ENCODE measurements around the gene OR5T1.

Gene OR5T1

DNA sequence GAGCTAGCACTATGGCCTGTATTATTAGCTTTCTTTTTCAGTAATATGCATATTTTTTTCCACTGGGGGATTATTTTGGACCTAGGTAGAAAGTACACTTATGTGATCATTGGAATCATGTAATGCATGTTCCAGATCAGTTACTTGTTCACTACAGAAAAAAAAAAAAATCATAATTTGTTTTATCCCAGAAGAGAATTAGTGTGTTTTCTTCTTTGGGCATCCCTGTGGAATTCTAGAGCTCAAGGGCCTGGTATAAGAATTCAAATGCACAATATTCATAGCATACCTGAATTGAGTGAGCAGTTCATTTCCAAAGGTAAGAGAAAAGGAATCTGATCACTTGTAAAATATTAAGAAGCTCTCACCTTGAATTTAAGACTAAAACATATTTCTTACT is at the start of gene OR5T1:
Gene OR5T1, plus strand, starts transcription at position 301 of the 400 bp plus-strand sequence. CDS start 1,485 bp downstream, outside the sequence.
- no peak for DNase-seq (ENCODE audit: low read depth in 2 of 2)

DNA sequence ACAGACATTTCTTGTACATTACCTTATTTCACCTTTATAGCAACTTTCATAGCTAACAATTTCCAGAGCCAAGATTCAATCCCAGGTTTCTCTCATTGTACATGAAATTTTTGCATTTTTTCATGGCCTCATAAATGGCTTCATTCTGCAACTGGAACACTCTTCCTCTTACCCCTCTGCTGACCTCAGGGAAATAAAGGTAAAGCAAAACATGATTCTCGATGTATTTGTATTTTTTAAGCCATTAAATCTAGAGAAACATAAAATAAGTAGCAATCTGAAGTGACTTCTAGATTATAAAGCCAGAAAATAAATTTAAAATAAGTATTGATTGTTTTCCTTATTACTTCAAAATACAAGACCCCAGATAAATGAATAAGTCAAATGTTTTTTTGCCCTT is 39.8 kb upstream of the OR5T1 start, which contains the start of gene OR5T2:
Gene OR5T2, minus strand, starts transcription at position 101 of the 400 bp plus-strand sequence. CDS start 1,193 bp downstream, outside the sequence.
- DNase-seq (ENCODE audit: low read depth in 2 of 2) = no peak

- DNase-seq (ENCODE audit: low read depth in 2 of 2) = no peak
These were observed 22.0 kb upstream of the OR5T1 start, which contains the start of gene OR5T3 for GRCh38 chr11:56251954-56252353. OR5T3 (plus strand) TSS chr11:56252254; CDS start chr11:56252254, 0 bp downstream.

- no peak for DNase-seq (ENCODE audit: low read depth in 2 of 2)
These were observed 2.9 kb upstream of the OR5T1 start for GRCh38 chr11:56271092-56271491.

DNA sequence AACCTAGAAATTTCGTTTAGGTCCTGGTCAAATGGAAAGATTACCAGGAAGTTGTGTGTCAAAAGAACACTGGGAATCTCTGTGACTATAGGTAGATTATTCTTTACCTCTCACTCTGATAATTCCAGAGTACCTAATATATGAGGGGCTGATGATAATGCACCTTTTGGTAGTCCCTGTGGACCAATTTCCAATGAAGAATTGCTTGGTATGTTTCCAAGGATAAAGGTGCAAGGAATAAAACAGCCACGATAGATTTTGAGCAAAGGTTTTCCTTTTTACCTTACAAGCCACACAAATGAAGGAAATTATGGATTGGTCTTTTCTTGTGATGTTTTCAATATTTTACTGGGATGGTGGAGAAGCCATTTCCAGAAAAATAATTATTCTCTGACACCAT is 18.2 kb downstream of the OR5T1 start, which contains the start of gene OR8H1:
Gene OR8H1, minus strand, starts transcription at position 101 of the 400 bp plus-strand sequence. CDS start 1,192 bp downstream, outside the sequence.
- no peak for DNase-seq (ENCODE audit: low read depth in 2 of 2)

GRCh38 chr11:56296898-56297297 is 22.9 kb downstream of the OR5T1 start:
- no peak for DNase-seq (ENCODE audit: low read depth in 2 of 2)

DNA sequence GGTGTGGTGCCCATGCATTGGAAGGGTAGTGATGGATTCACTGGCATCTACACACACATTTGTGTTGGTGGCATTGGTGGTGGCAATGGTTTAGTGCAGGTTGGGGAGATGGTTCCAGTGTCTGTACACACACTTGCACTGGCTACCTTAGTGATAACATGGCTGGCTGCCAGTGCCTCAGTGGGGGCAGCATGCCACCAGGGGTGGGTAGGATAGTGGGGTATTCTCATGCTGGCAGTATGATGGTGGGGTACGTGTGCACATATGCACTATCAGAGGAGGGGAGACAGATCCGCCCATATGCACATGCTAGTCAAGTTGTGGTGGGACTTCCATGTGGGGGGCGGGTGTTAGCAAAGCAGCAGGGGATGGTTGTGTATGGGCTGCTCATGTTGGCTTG is 33.9 kb downstream of the OR5T1 start:
- no peak for DNase-seq (ENCODE audit: low read depth in 2 of 2)

GRCh38 chr11:56314844-56315243 is 40.9 kb downstream of the OR5T1 start, which contains the start of gene OR8K3:
OR8K3 (plus strand) TSS chr11:56315144; CDS start chr11:56318307, 3,163 bp downstream.
- no peak for DNase-seq (ENCODE audit: low read depth in 2 of 2)
